Measurements from ENCODE around the gene TUBB.
"Not testable (repeated sequence)": the region's sequence is repeated elsewhere in the genome, so short reads cannot be mapped to it uniquely, and the experiment has no call there.

The TUBB gene

GRCh38 chr6:30754631-30755030, 34.5 kb downstream of the TUBB start:
- peak overlapping the region; percentile 32; the same call in 1 of the 2 replicates for H3K27ac ChIP-seq
- no peak for DNase-seq (ENCODE audit: low spot score)
- CTCF ChIA-PET, result no interaction called here
- POLR2A ChIA-PET (ENCODE audit: low non-redundant PET), result no interaction called here
- TF ChIP-seq CTCF (conservative IDR thresholded peaks at IDR 0.05; ENCODE audit: low read depth), result no peak

GRCh38 chr6:30756405-30757003, 36.4 kb downstream of the TUBB start:
- DNase-seq (ENCODE audit: low spot score); H3K27ac ChIP-seq; POLR2A ChIA-PET (ENCODE audit: low non-redundant PET): not testable (repeated sequence)
- CTCF ChIA-PET, result interaction anchor here (0.6 kb wide), 3 partner anchors 18 to 217 kb away, joined by 3 to 8 read pairs (median 4); no protein-coding TSS in a partner anchor

- DNase-seq (ENCODE audit: low spot score), result no peak
- H3K27ac ChIP-seq, result no peak overlapping the region
- ChIA-PET POLR2A (ENCODE audit: low non-redundant PET) (interaction anchor here (0.6 kb wide), 1 partner anchor 55 kb away, joined by 3 read pairs; no protein-coding TSS in a partner anchor), CTCF (interaction anchor here (0.6 kb wide), 1 partner anchor 17 kb away, joined by 8 read pairs; no protein-coding TSS in a partner anchor)
- TF ChIP-seq CTCF (conservative IDR thresholded peaks at IDR 0.05; ENCODE audit: low read depth), result no peak
Observed at GRCh38 chr6:30757261-30757904, 37.2 kb downstream of the TUBB start.

- DNase-seq (ENCODE audit: low spot score), result peak; percentile 68
Observed at GRCh38 chr6:30759575-30760239, 39.6 kb downstream of the TUBB start.

GRCh38 chr6:30760549-30760948, 40.4 kb downstream of the TUBB start:
- CTCF ChIA-PET, result no interaction called here
- POLR2A ChIA-PET (ENCODE audit: low non-redundant PET), result no interaction called here
- H3K27ac ChIP-seq, result peak overlapping the region; percentile 42
- no peak for TF ChIP-seq CTCF (conservative IDR thresholded peaks at IDR 0.05; ENCODE audit: low read depth)
- no peak for DNase-seq (ENCODE audit: low spot score)

More at GRCh38 chr6:30759575-30760239, 39.6 kb downstream of the TUBB start:
- ChIA-PET POLR2A (ENCODE audit: low non-redundant PET) (no interaction called here), CTCF (interaction anchor here (0.6 kb wide), 1 partner anchor 118 kb away, joined by 3 read pairs; no protein-coding TSS in a partner anchor)
- no peak for TF ChIP-seq CTCF (conservative IDR thresholded peaks at IDR 0.05; ENCODE audit: low read depth)
- H3K27ac ChIP-seq, result no peak overlapping the region

- H3K27ac ChIP-seq, result peak overlapping the region; percentile 17; the same call in 1 of the 2 replicates
- ChIA-PET POLR2A (ENCODE audit: low non-redundant PET) (no interaction called here), CTCF (interaction anchor here (1.1 kb wide), 1 partner anchor 31 kb away, joined by 4 read pairs; no protein-coding TSS in a partner anchor)
- no peak for DNase-seq (ENCODE audit: low spot score)
- no peak for TF ChIP-seq CTCF (conservative IDR thresholded peaks at IDR 0.05; ENCODE audit: low read depth)
Observed at GRCh38 chr6:30761791-30762429, 41.8 kb downstream of the TUBB start.

All from RWPE1 (cell line).